T-helper 22 cell (primary cell): Measurements from ENCODE around the gene NTM.
"Not testable (repeated sequence)": the region's sequence is repeated elsewhere in the genome, so short reads cannot be mapped to it uniquely, and the experiment has no call there.

Source experiments
- DNase-seq: peaks from one replicate; pipeline ENCODE4 v3.0.0-alpha.2; 2020; ENCODE audit warnings: low read depth

Gene NTM

GRCh38 chr11:131668500-131669400 is 298.3 kb downstream of the NTM start:
- DNase-seq, result no peak

GRCh38 chr11:131669401-131669780 is 299.0 kb downstream of the NTM start:
- DNase-seq, result no peak

- DNase-seq, result no peak
Observed at GRCh38 chr11:131670876-131671275, 300.5 kb downstream of the NTM start.

GRCh38 chr11:131671320-131671719 is 300.9 kb downstream of the NTM start:
- DNase-seq, result no peak

- DNase-seq, result no peak
Observed at GRCh38 chr11:131671734-131672133, 301.3 kb downstream of the NTM start.

- no peak for DNase-seq
Observed at GRCh38 chr11:131672191-131672590, 301.8 kb downstream of the NTM start.

- no peak for DNase-seq
Observed at GRCh38 chr11:131674051-131674755, 303.8 kb downstream of the NTM start.

GRCh38 chr11:131675121-131675888 is 304.9 kb downstream of the NTM start:
- no peak for DNase-seq

- no peak for DNase-seq
Observed at GRCh38 chr11:131677828-131678470, 307.5 kb downstream of the NTM start.

GRCh38 chr11:131678658-131679340 is 308.4 kb downstream of the NTM start:
- DNase-seq, result no peak

GRCh38 chr11:131680448-131680847 is 310.0 kb downstream of the NTM start:
- DNase-seq, result not testable (repeated sequence)

- no peak for DNase-seq
Observed at GRCh38 chr11:131681920-131682319, 311.5 kb downstream of the NTM start.

- DNase-seq, result no peak
Observed at GRCh38 chr11:131682373-131683015, 312.1 kb downstream of the NTM start.

- no peak for DNase-seq
Observed at GRCh38 chr11:131683131-131683530, 312.7 kb downstream of the NTM start.

GRCh38 chr11:131683666-131684065 is 313.3 kb downstream of the NTM start:
- DNase-seq, result no peak

GRCh38 chr11:131684111-131685060 is 314.0 kb downstream of the NTM start:
- no peak for DNase-seq

- DNase-seq, result no peak
Observed at GRCh38 chr11:131685206-131685605, 314.8 kb downstream of the NTM start.

GRCh38 chr11:131685906-131686305 is 315.5 kb downstream of the NTM start:
- DNase-seq, result no peak

GRCh38 chr11:131686836-131687235 is 316.4 kb downstream of the NTM start:
- no peak for DNase-seq
